AG04450 (cell line): ENCODE measurements around the gene NRG2. TPM values are rescaled to one million over a fixed set of nuclear protein-coding genes. Genes with fewer than 3 reads are reported as not detected.

Experiments used
- CTCF ChIA-PET: fragments of 300-600, 350-600 bp; formaldehyde crosslinking; extraction: SDS; loops from one replicate; lab custom pipeline; 2022; ENCODE audit warnings: antibody characterized with exemption, inconsistent platforms; lab: Charles Lee
- POLR2A ChIA-PET: fragments of 350-600 bp; formaldehyde crosslinking; extraction: SDS; loops from one replicate; lab custom pipeline; 2021; ENCODE audit warnings: antibody characterized with exemption, inconsistent platforms; lab: Yijun Ruan, JAX
- DNase-seq: peaks from one replicate; pipeline ENCODE4 v3.0.0-alpha.2; 2011; ENCODE audit warnings: low read depth, low spot score
- H3K27ac ChIP-seq: one replicate; pipeline ENCODE4 v1.5.1; 2012; ENCODE audit warnings: low read depth, low read length, control low read depth
- H3K27me3 ChIP-seq: one replicate; pipeline ENCODE4 v1.6.0; 2012; ENCODE audit warnings: low read length; ENCODE audit not compliant: control insufficient read depth, insufficient read depth
- H3K4me3 ChIP-seq: 2 replicates; pipeline ENCODE4 v1.5.1; 2011; ENCODE audit warnings: mild to moderate bottlenecking, low read depth, low read length, control low read depth
- H3K9me3 ChIP-seq: 2 replicates; pipeline ENCODE4 v1.5.1; 2012; ENCODE audit warnings: low read length; ENCODE audit not compliant: control insufficient read depth, insufficient read depth
- CTCF ChIP-seq: IDR thresholded peaks from 2 replicates; pipeline ENCODE4 v1.5.1; 2011; ENCODE audit warnings: low read depth, low read length, control low read depth, inconsistent platforms
- polyA plus RNA-seq: library from polyadenylated mRNA; depleted of rRNA; stranded (reverse); fragments of >200 nt; gene quantifications from 2 replicates; pipeline ENCODE4 v1.2.3, GENCODE V29; 2011

NRG2 gene
- polyA plus RNA-seq, 1 experiment: 0.02 TPM

DNA sequence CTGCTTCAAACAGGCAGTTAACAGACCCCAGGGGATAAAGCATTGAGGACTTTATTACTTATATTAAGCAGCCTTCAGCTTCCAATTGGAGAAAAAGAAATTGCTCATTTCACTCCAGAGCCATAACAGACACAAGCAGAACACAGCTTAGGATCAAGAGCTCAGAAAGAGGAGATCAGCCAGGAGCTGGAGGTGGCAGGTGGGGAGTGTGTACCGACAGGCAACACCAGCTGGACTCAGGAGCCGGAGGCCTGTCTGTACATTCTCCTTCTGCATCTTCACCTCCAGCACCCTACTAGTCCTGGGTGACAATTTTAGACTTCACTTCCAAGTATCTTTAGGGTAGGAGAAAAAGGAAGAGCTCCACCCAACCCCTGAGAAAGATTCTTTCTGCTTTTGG is 35.8 kb downstream of the NRG2 start:
- Histone ChIP-seq H3K4me3 (no peak overlapping the region), H3K27me3 (peaks cover 34% of the 10 kb centered on the region), H3K27ac (no peak overlapping the region), H3K9me3 (no peaks in the 10 kb centered on the region)
- ChIA-PET CTCF (no interaction called here), POLR2A (no interaction called here)
- DNase-seq: no peak
- TF ChIP-seq CTCF: no peak

- DNase-seq: no peak
- TF ChIP-seq CTCF: no peak
- POLR2A ChIA-PET: no interaction called here
- H3K27me3 ChIP-seq: peaks cover 38% of the 10 kb centered on the region
- H3K4me3 ChIP-seq: no peak overlapping the region
- CTCF ChIA-PET: interaction anchor here (1.7 kb wide), 1 partner anchor 36 kb away, joined by 4 read pairs; no protein-coding TSS in a partner anchor
- no peaks in the 10 kb centered on the region for H3K9me3 ChIP-seq
- H3K27ac ChIP-seq: no peak overlapping the region
Observed at GRCh38 chr5:140005145-140005591, 37.9 kb downstream of the NRG2 start.

DNA sequence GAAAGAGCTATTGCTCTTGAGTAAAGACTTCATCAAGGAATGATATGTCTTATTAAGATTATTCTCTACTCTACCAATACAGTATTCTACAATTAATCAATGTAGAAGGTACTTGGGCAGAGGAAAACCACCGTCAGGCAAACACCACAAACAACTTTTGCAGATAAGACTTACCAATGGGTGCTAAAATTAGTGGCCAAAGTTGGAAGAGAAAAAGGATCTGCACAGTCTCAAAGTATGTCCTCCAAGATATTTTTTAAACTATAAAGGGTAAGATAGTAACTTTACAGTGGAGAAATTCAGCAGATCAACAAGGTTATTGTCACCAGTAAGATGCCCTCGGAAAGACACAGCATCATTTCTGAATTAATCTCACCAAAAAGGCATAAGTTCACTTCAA is 38.9 kb downstream of the NRG2 start:
- POLR2A ChIA-PET: no interaction called here

DNA sequence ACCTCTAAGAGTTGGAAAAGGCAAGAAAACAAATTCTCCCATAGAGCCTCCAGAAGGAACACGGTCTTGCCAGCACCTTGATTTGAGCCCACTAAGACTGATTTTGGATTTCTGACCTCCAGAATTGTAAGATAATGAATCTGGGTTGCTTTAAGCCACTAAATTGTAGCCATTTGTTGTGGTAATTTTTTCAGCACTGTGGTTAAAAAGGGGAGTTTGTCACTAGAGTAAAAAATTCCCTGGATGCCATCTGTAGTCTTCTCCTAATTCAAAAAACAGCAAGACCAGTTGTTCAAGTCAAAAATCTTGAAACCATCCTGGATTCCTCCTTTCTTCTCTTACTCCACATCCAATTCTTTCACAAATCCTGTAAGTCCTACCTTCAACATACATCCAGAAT is 39.6 kb downstream of the NRG2 start:
- Histone ChIP-seq H3K27me3 (peaks cover 36% of the 10 kb centered on the region), H3K27ac (no peak overlapping the region), H3K9me3 (no peaks in the 10 kb centered on the region), H3K4me3 (no peak overlapping the region)
- ChIA-PET CTCF (no interaction called here), POLR2A (no interaction called here)
- TF ChIP-seq CTCF: no peak
- no peak for DNase-seq

More for the DNA sequence above, 38.9 kb downstream of the NRG2 start:
- CTCF ChIA-PET: interaction anchor here (1.7 kb wide), 1 partner anchor 35 kb away, joined by 4 read pairs; no protein-coding TSS in a partner anchor
- Histone ChIP-seq H3K4me3 (no peak overlapping the region), H3K27me3 (peaks cover 40% of the 10 kb centered on the region), H3K9me3 (no peaks in the 10 kb centered on the region), H3K27ac (no peak overlapping the region)
- no peak for DNase-seq
- no peak for TF ChIP-seq CTCF

DNA sequence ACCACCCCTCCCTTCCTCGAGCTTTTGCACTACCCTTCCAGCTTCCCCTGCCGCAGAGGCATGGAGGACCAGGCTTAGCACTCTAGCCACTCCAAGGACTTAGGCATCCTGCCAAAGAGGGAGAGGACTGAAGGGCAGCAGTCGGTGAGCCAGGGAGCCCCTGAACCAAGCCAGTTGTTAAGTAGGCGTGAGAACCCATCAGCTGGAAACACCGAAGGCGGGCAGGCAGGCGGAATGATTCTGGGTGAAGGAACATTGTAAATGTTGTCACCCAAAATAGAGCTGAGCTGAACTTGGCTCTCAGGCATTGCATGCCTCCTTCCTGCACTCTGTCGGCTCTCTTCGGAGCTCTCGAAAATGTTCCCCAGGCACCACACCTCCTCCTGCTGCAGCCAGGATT is 42.8 kb downstream of the NRG2 start:
- H3K27ac ChIP-seq: no peak overlapping the region
- TF ChIP-seq CTCF: no peak
- H3K9me3 ChIP-seq: no peaks in the 10 kb centered on the region
- H3K4me3 ChIP-seq: no peak overlapping the region
- ChIA-PET POLR2A (no interaction called here), CTCF (no interaction called here)
- peaks cover 37% of the 10 kb centered on the region for H3K27me3 ChIP-seq
- DNase-seq: no peak
